ENCODE results near the gene AGBL3. TPM values are rescaled to one million over a fixed set of nuclear protein-coding genes. Genes with fewer than 3 reads are reported as not detected.

The AGBL3 gene
- total RNA-seq, 1 donor from 2014 or later, result 0.91 TPM

DNA sequence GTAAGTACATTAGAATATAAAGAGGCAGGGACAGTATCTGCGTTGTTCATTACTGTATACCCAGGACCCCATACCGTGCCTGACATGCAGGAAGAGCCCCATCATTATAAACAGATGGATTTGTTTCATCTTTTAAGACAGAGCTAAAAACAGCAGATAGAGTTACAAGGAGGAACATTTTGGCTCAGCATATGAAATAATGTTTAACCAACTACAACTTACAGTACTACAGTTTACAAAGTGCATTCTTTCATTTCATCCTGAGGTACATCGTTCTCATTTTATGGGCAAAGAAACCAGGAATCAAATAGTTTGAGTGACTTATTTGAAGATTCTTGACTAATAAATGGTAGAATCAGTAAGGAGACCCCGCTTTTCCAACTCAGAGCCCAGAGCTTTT, 38.1 kb upstream of the AGBL3 start:
- no peaks in the 10 kb centered on the region for H3K27me3 Mint-ChIP-seq (ENCODE audit: low read depth, unreplicated experiment)
- H3K27ac Mint-ChIP-seq (ENCODE audit: unreplicated experiment), result peak overlapping the region; percentile 89
- H3K9me3 Mint-ChIP-seq (ENCODE audit: unreplicated experiment), result no peaks in the 10 kb centered on the region
- peaks cover 50% of the 10 kb centered on the region for H4K20me1 ChIP-seq (ENCODE audit: insufficient read depth, low read length)
- H3K4me1 ChIP-seq (ENCODE audit: insufficient read depth, low read length), result no peaks in the 10 kb centered on the region
- H3K27me3 ChIP-seq (ENCODE audit: insufficient read depth, low read length), result no peaks in the 10 kb centered on the region
- FAIRE-seq, result no peak
- H3K79me2 ChIP-seq (ENCODE audit: insufficient read depth, low read length), result peaks cover 42% of the 10 kb centered on the region
- H3K27ac ChIP-seq (ENCODE audit: low read depth, low read length), result no peak overlapping the region
- H3K9me3 ChIP-seq (ENCODE audit: insufficient read depth, low read depth, low read length), result no peaks in the 10 kb centered on the region
- H3K4me3 Mint-ChIP-seq (ENCODE audit: unreplicated experiment), result no peak overlapping the region
- H3K4me3 ChIP-seq (ENCODE audit: insufficient read depth, low read depth, low read length), result no peak overlapping the region
- TF ChIP-seq CTCF (IDR thresholded peaks at IDR 0.05; ENCODE audit: insufficient read depth, low read depth, low read length) (no peak), EZH2 (IDR thresholded peaks at IDR 0.05; ENCODE audit: insufficient read depth, low read length) (no peak)
- peaks cover 76% of the 10 kb centered on the region for H3K36me3 ChIP-seq (ENCODE audit: insufficient read depth, low read length)
- H3K9ac ChIP-seq (ENCODE audit: low read length), result no peak overlapping the region
- no peak for DNase-seq (ENCODE audit: low read depth)
- H3K4me1 Mint-ChIP-seq (ENCODE audit: low read depth, unreplicated experiment), result peaks cover 42% of the 10 kb centered on the region
- H3K36me3 Mint-ChIP-seq (ENCODE audit: low read depth, unreplicated experiment), result peaks cover 17% of the 10 kb centered on the region
- no peak overlapping the region for H3K4me2 ChIP-seq (ENCODE audit: low read length)
- H2AFZ ChIP-seq (ENCODE audit: low read depth, low read length), result no peak overlapping the region

DNA sequence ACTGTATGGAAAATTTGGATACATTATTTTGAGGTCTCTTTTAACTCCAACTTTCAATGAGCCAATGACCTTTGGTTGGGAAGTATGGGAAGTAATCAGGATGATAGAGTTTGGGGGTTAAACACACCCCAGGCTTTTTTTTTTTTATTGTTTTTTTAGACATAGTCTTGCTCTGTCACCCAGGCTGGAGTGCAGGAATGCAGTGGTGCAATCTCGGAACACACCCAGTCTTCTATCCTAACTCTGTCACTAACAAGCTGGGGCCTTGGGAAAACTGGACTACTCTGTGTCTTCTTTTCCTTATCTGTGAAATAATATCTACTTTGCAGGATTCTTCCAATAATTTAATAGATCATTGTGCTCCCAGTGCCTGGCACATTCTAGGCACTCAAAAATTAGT, 37.6 kb upstream of the AGBL3 start:
- TF ChIP-seq EZH2 (IDR thresholded peaks at IDR 0.05; ENCODE audit: insufficient read depth, low read length) (no peak), CTCF (IDR thresholded peaks at IDR 0.05; ENCODE audit: insufficient read depth, low read depth, low read length) (no peak)
- Histone ChIP-seq H3K4me3 (ENCODE audit: insufficient read depth, low read depth, low read length) (no peak overlapping the region), H3K9me3 (ENCODE audit: insufficient read depth, low read depth, low read length) (no peaks in the 10 kb centered on the region), H3K36me3 (ENCODE audit: insufficient read depth, low read length) (peaks cover 77% of the 10 kb centered on the region), H3K9ac (ENCODE audit: low read length) (no peak overlapping the region), H3K27me3 (ENCODE audit: insufficient read depth, low read length) (no peaks in the 10 kb centered on the region), H3K4me2 (ENCODE audit: low read length) (no peak overlapping the region), H2AFZ (ENCODE audit: low read depth, low read length) (no peak overlapping the region), H3K4me1 (ENCODE audit: insufficient read depth, low read length) (no peaks in the 10 kb centered on the region), H3K27ac (ENCODE audit: low read depth, low read length) (peak overlapping the region; percentile 8), H4K20me1 (ENCODE audit: insufficient read depth, low read length) (peaks cover 55% of the 10 kb centered on the region), H3K79me2 (ENCODE audit: insufficient read depth, low read length) (peaks cover 40% of the 10 kb centered on the region)
- Mint-ChIP-seq H3K4me3 (ENCODE audit: unreplicated experiment) (no peak overlapping the region), H3K36me3 (ENCODE audit: low read depth, unreplicated experiment) (peaks cover 19% of the 10 kb centered on the region), H3K27me3 (ENCODE audit: low read depth, unreplicated experiment) (no peaks in the 10 kb centered on the region), H3K4me1 (ENCODE audit: low read depth, unreplicated experiment) (peaks cover 41% of the 10 kb centered on the region), H3K27ac (ENCODE audit: unreplicated experiment) (peak overlapping the region; percentile 89), H3K9me3 (ENCODE audit: unreplicated experiment) (no peaks in the 10 kb centered on the region)
- FAIRE-seq (no peak), DNase-seq (ENCODE audit: low read depth) (no peak)

GRCh38 chr7:134949171-134949570, 37.1 kb upstream of the AGBL3 start:
- H3K9me3 Mint-ChIP-seq (ENCODE audit: unreplicated experiment), result no peaks in the 10 kb centered on the region
- Histone ChIP-seq H3K9me3 (ENCODE audit: insufficient read depth, low read depth, low read length) (no peaks in the 10 kb centered on the region), H3K27me3 (ENCODE audit: insufficient read depth, low read length) (no peaks in the 10 kb centered on the region), H3K36me3 (ENCODE audit: insufficient read depth, low read length) (peaks cover 78% of the 10 kb centered on the region), H2AFZ (ENCODE audit: low read depth, low read length) (no peak overlapping the region), H3K4me1 (ENCODE audit: insufficient read depth, low read length) (no peaks in the 10 kb centered on the region), H3K4me2 (ENCODE audit: low read length) (no peak overlapping the region), H3K79me2 (ENCODE audit: insufficient read depth, low read length) (peaks cover 40% of the 10 kb centered on the region), H4K20me1 (ENCODE audit: insufficient read depth, low read length) (peaks cover 57% of the 10 kb centered on the region), H3K4me3 (ENCODE audit: insufficient read depth, low read depth, low read length) (no peak overlapping the region), H3K9ac (ENCODE audit: low read length) (no peak overlapping the region), H3K27ac (ENCODE audit: low read depth, low read length) (peak overlapping the region; percentile 8)
- DNase-seq (ENCODE audit: low read depth) (no peak), FAIRE-seq (no peak)
- TF ChIP-seq EZH2 (IDR thresholded peaks at IDR 0.05; ENCODE audit: insufficient read depth, low read length) (no peak), CTCF (IDR thresholded peaks at IDR 0.05; ENCODE audit: insufficient read depth, low read depth, low read length) (no peak)
- H3K27ac Mint-ChIP-seq (ENCODE audit: unreplicated experiment), result peak overlapping the region; percentile 89
- peaks cover 21% of the 10 kb centered on the region for H3K36me3 Mint-ChIP-seq (ENCODE audit: low read depth, unreplicated experiment)
- no peaks in the 10 kb centered on the region for H3K27me3 Mint-ChIP-seq (ENCODE audit: low read depth, unreplicated experiment)
- peaks cover 37% of the 10 kb centered on the region for H3K4me1 Mint-ChIP-seq (ENCODE audit: low read depth, unreplicated experiment)
- no peak overlapping the region for H3K4me3 Mint-ChIP-seq (ENCODE audit: unreplicated experiment)

All from astrocyte (in vitro differentiated cells and primary cell).